ENCODE data around the gene GAS6.

DNA sequence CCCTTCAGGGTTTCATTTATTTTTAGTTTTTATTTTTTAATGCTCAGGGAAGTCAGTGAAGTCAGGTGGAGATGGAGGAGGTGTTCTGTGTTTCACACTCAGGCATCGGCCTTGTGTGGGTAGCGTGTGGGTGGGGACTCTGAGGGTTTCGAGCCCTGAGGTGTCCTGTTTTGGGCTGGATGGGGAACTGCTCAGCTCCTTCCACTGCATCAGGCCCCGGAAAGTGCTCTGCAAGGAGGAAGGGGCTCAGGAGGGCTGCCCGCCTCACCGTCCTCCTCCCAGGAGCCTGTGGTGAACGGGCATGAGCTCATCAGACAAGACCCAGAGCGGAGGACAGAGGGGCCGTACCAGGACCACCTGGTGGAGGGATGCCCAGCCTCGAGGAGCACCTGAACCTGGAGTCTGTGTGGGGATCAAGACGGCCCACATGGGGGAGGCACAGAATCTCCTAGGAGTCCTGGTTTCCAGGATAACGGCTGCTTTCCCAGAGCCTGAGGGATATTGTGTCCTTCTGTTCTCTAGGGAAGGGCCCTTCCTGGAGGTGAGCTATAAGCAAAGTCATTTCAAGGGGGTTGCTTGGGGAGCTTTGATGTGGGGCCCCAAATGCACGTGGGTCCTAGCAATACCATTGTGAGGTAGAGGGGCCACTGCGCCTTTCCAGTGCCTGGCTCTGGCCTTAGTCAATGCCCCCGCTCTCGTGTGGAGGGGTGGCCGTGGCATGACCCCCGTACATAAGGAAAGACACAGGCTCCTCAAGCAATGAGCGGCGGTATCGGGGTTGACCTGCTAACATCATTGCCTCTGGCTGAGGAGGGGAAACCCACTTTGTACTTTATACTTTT is 13.5 kb upstream of the GAS6 start:
- TF ChIP-seq, protein P1, sequence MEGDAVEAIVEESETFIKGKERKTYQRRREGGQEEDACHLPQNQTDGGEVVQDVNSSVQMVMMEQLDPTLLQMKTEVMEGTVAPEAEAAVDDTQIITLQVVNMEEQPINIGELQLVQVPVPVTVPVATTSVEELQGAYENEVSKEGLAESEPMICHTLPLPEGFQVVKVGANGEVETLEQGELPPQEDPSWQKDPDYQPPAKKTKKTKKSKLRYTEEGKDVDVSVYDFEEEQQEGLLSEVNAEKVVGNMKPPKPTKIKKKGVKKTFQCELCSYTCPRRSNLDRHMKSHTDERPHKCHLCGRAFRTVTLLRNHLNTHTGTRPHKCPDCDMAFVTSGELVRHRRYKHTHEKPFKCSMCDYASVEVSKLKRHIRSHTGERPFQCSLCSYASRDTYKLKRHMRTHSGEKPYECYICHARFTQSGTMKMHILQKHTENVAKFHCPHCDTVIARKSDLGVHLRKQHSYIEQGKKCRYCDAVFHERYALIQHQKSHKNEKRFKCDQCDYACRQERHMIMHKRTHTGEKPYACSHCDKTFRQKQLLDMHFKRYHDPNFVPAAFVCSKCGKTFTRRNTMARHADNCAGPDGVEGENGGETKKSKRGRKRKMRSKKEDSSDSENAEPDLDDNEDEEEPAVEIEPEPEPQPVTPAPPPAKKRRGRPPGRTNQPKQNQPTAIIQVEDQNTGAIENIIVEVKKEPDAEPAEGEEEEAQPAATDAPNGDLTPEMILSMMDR (IDR thresholded peaks at IDR 0.05; ENCODE audit: extremely low read depth in 1 of 2, insufficient read depth in 1 of 2, low read depth in 1 of 2, low read length in 2 of 2), result no peak
- TF ChIP-seq FOS (IDR thresholded peaks at IDR 0.05; ENCODE audit: borderline replicate concordance, insufficient read depth, low read length) (no peak), EZH2 (IDR thresholded peaks at IDR 0.05; ENCODE audit: borderline replicate concordance, low read depth, low read length, severe bottlenecking) (no peak), POLR2A (IDR thresholded peaks at IDR 0.05; ENCODE audit: low read depth, low read length) (no peak), POLR2AphosphoS5 (IDR thresholded peaks at IDR 0.05; ENCODE audit: insufficient read depth, low read depth, low read length) (no peak), GATA2 (IDR thresholded peaks at IDR 0.05; ENCODE audit: insufficient read depth, insufficient read length, low read depth, low read length) (no peak), MYC (IDR thresholded peaks at IDR 0.05; ENCODE audit: low read depth, low read length) (no peak), JUN (IDR thresholded peaks at IDR 0.05; ENCODE audit: borderline replicate concordance, insufficient read depth, insufficient read length, low read depth) (no peak)
- TF ChIP-seq, protein P2, sequence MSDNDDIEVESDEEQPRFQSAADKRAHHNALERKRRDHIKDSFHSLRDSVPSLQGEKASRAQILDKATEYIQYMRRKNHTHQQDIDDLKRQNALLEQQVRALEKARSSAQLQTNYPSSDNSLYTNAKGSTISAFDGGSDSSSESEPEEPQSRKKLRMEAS (IDR thresholded peaks at IDR 0.05; ENCODE audit: insufficient read depth, insufficient read length), result no peak

Measured in endothelial cell of umbilical vein (primary cell).